Activated CD4-positive, alpha-beta T cell treated with anti-CD3 and anti-CD28 coated beads, Interleukin-2, amount 10 ng/mL, durations not matched to agents 7 days and 5 days (primary cell): Measurements from ENCODE around the gene HAUS3. TPM values are rescaled to one million over a fixed set of nuclear protein-coding genes. Genes with fewer than 3 reads are reported as not detected.
"Not testable (repeated sequence)": the region's sequence is repeated elsewhere in the genome, so short reads cannot be mapped to it uniquely, and the experiment has no call there.

Experiments used
- CTCF ChIA-PET: fragments of 350-600 bp; sonication (Branson Sonifier 250); formaldehyde crosslinking; loops from one replicate; lab custom pipeline; 2021; ENCODE audit warnings: antibody characterized with exemption; lab: Charles Lee
- POLR2A ChIA-PET: fragments of 350-600 bp; sonication (Branson Sonifier 250); formaldehyde crosslinking; loops from one replicate; lab custom pipeline; 2021; ENCODE audit warnings: antibody characterized with exemption; lab: Charles Lee
- DNase-seq: peaks from one replicate; pipeline ENCODE4 v3.0.0-alpha.2; 2020
- H3K27ac Mint-ChIP-seq: one replicate; pipeline ENCODE4 v1.8.0; 2021; ENCODE audit warnings: mild to moderate bottlenecking, moderate library complexity, mixed read lengths
- H3K27me3 Mint-ChIP-seq: one replicate; pipeline ENCODE4 v1.8.0; 2021; ENCODE audit warnings: mixed read lengths
- H3K36me3 Mint-ChIP-seq: one replicate; pipeline ENCODE4 v1.8.0; 2021; ENCODE audit warnings: low read depth, mixed read lengths
- H3K4me1 Mint-ChIP-seq: one replicate; pipeline ENCODE4 v1.8.0; 2021; ENCODE audit warnings: mixed read lengths
- H3K4me3 Mint-ChIP-seq: one replicate; pipeline ENCODE4 v1.8.0; 2021; ENCODE audit warnings: mild to moderate bottlenecking, moderate library complexity, mixed read lengths
- H3K9me3 Mint-ChIP-seq: one replicate; pipeline ENCODE4 v1.8.0; 2021; ENCODE audit warnings: mixed read lengths
- total RNA-seq, 2 experiments: library from RNA; stranded (reverse); gene quantifications; one replicate each; pipeline ENCODE4 v1.2.3, GENCODE V29; 2021

HAUS3 gene
- total RNA-seq, 2 experiments from 2014 or later = 25.3 to 26.4 TPM

- Mint-ChIP-seq H3K27me3 (no peaks in the 10 kb centered on the region), H3K4me3 (peak overlapping the region; percentile 92), H3K27ac (peak overlapping the region; percentile 95), H3K36me3 (peaks cover 35% of the 10 kb centered on the region), H3K4me1 (peaks cover 62% of the 10 kb centered on the region), H3K9me3 (no peaks in the 10 kb centered on the region)
- CTCF ChIA-PET = interaction anchor here (0.6 to 2.0 kb wide), 6 partner anchors 15 to 552 kb away, joined by 3 to 10 read pairs (median 5); partner anchors contain the start of gene SH3BP2
- POLR2A ChIA-PET = interaction anchor here (0.7 to 1.9 kb wide), 3 partner anchors 21 to 262 kb away, joined by 3 to 5 read pairs (median 5); partner anchors contain the start of gene MXD4
- no peak for DNase-seq
These were observed 918 bp downstream of the HAUS3 start for GRCh38 chr4:2241003-2241402.

- POLR2A ChIA-PET = interaction anchor here (0.5 to 1.3 kb wide), 2 partner anchors 25 to 161 kb away, joined by 3 to 5 read pairs; partner anchors contain the start of gene MXD4
- no peaks in the 10 kb centered on the region for H3K9me3 Mint-ChIP-seq
- H3K27me3 Mint-ChIP-seq = no peaks in the 10 kb centered on the region
- CTCF ChIA-PET = interaction anchor here (0.7 to 1.7 kb wide), 6 partner anchors 11 to 612 kb away, joined by 3 to 5 read pairs (median 3); no protein-coding TSS in a partner anchor
- peaks cover 57% of the 10 kb centered on the region for H3K36me3 Mint-ChIP-seq
- no peak overlapping the region for H3K4me3 Mint-ChIP-seq
- peaks cover 56% of the 10 kb centered on the region for H3K4me1 Mint-ChIP-seq
- DNase-seq = no peak
- peak overlapping the region; percentile 9 for H3K27ac Mint-ChIP-seq
These were observed 4.8 kb downstream of the HAUS3 start for GRCh38 chr4:2236944-2237666.

GRCh38 chr4:2231082-2231481 lies 10.8 kb downstream of the HAUS3 start:
- Mint-ChIP-seq H3K4me3 (no peak overlapping the region), H3K27ac (no peak overlapping the region), H3K9me3 (no peaks in the 10 kb centered on the region), H3K27me3 (no peaks in the 10 kb centered on the region), H3K36me3 (peaks cover 31% of the 10 kb centered on the region), H3K4me1 (peaks cover 20% of the 10 kb centered on the region)
- ChIA-PET CTCF (interaction anchor here (0.8 to 1.1 kb wide), 2 partner anchors 11 to 198 kb away, joined by 4 to 5 read pairs; no protein-coding TSS in a partner anchor), POLR2A (no interaction called here)
- no peak for DNase-seq

- H3K4me3 Mint-ChIP-seq = no peak overlapping the region
- no peak for DNase-seq
- H3K27me3 Mint-ChIP-seq = no peaks in the 10 kb centered on the region
- ChIA-PET CTCF (interaction anchor here (1.0 to 3.3 kb wide), 2 partner anchors 10 to 14 kb away, joined by 5 to 10 read pairs; no protein-coding TSS in a partner anchor), POLR2A (no interaction called here)
- H3K36me3 Mint-ChIP-seq = peaks cover 19% of the 10 kb centered on the region
- H3K9me3 Mint-ChIP-seq = no peaks in the 10 kb centered on the region
- H3K27ac Mint-ChIP-seq = no peak overlapping the region
- H3K4me1 Mint-ChIP-seq = peaks cover 4% of the 10 kb centered on the region
These were observed 15.7 kb downstream of the HAUS3 start for GRCh38 chr4:2226261-2226660.

- Mint-ChIP-seq H3K4me3 (no peak overlapping the region), H3K27me3 (no peaks in the 10 kb centered on the region), H3K4me1 (peaks cover 10% of the 10 kb centered on the region), H3K27ac (no peak overlapping the region), H3K9me3 (no peaks in the 10 kb centered on the region), H3K36me3 (peaks cover 11% of the 10 kb centered on the region)
- ChIA-PET POLR2A (no interaction called here), CTCF (interaction anchor here (0.6 to 1.8 kb wide), 4 partner anchors 16 to 219 kb away, joined by 3 to 5 read pairs (median 4); no protein-coding TSS in a partner anchor)
- no peak for DNase-seq
These were observed 19.1 kb downstream of the HAUS3 start for GRCh38 chr4:2222838-2223237.

- POLR2A ChIA-PET, H3K27ac Mint-ChIP-seq, H3K4me3 Mint-ChIP-seq, H3K9me3 Mint-ChIP-seq, H3K27me3 Mint-ChIP-seq, DNase-seq: not testable (repeated sequence)
- peaks cover 10% of the 10 kb centered on the region for H3K4me1 Mint-ChIP-seq
- peaks cover 11% of the 10 kb centered on the region for H3K36me3 Mint-ChIP-seq
- CTCF ChIA-PET = interaction anchor here (1.4 to 1.8 kb wide), 4 partner anchors 17 to 67 kb away, joined by 3 to 7 read pairs (median 4); no protein-coding TSS in a partner anchor
These were observed 20.5 kb downstream of the HAUS3 start for GRCh38 chr4:2221378-2221777.

GRCh38 chr4:2220016-2220630 lies 21.8 kb downstream of the HAUS3 start:
- ChIA-PET CTCF (interaction anchor here (0.6 to 2.4 kb wide), 32 partner anchors 8 to 670 kb away, joined by 3 to 22 read pairs (median 4); partner anchors contain the start of genes CFAP99 and RNF4), POLR2A (no interaction called here)
- Mint-ChIP-seq H3K36me3 (peaks cover 6% of the 10 kb centered on the region), H3K27ac (peak overlapping the region; percentile 10), H3K4me1 (peaks cover 10% of the 10 kb centered on the region), H3K4me3 (no peak overlapping the region), H3K9me3 (no peaks in the 10 kb centered on the region), H3K27me3 (no peaks in the 10 kb centered on the region)
- peak; percentile 87 for DNase-seq

GRCh38 chr4:2219233-2219760 lies 22.6 kb downstream of the HAUS3 start:
- H3K9me3 Mint-ChIP-seq = no peaks in the 10 kb centered on the region
- peaks cover 6% of the 10 kb centered on the region for H3K36me3 Mint-ChIP-seq
- POLR2A ChIA-PET = no interaction called here
- H3K27me3 Mint-ChIP-seq = no peaks in the 10 kb centered on the region
- CTCF ChIA-PET = interaction anchor here (0.6 to 2.4 kb wide), 27 partner anchors 9 to 671 kb away, joined by 3 to 22 read pairs (median 4); partner anchors contain the start of genes CFAP99 and RNF4
- H3K27ac Mint-ChIP-seq = no peak overlapping the region
- H3K4me1 Mint-ChIP-seq = peaks cover 10% of the 10 kb centered on the region
- no peak for DNase-seq
- H3K4me3 Mint-ChIP-seq = no peak overlapping the region

- ChIA-PET POLR2A (no interaction called here), CTCF (interaction anchor here (0.7 to 2.4 kb wide), 2 partner anchors 8 to 224 kb away, joined by 6 to 22 read pairs; no protein-coding TSS in a partner anchor)
- Mint-ChIP-seq H3K4me3 (no peak overlapping the region), H3K27ac (no peak overlapping the region), H3K4me1 (peaks cover 10% of the 10 kb centered on the region), H3K36me3 (peaks cover 6% of the 10 kb centered on the region), H3K27me3 (no peaks in the 10 kb centered on the region), H3K9me3 (no peaks in the 10 kb centered on the region)
- no peak for DNase-seq
These were observed 23.5 kb downstream of the HAUS3 start for GRCh38 chr4:2218436-2218835.

GRCh38 chr4:2217726-2218125 lies 24.2 kb downstream of the HAUS3 start:
- POLR2A ChIA-PET = no interaction called here
- Mint-ChIP-seq H3K4me1 (peaks cover 10% of the 10 kb centered on the region), H3K27me3 (no peaks in the 10 kb centered on the region), H3K4me3 (no peak overlapping the region), H3K36me3 (peaks cover 2% of the 10 kb centered on the region), H3K27ac (no peak overlapping the region), H3K9me3 (no peaks in the 10 kb centered on the region)
- CTCF ChIA-PET = interaction anchor here (0.6 to 0.9 kb wide), 2 partner anchors 9 to 16 kb away, joined by 3 read pairs; no protein-coding TSS in a partner anchor
- no peak for DNase-seq

GRCh38 chr4:2212831-2213230 lies 29.1 kb downstream of the HAUS3 start:
- POLR2A ChIA-PET = no interaction called here
- Mint-ChIP-seq H3K27me3 (no peaks in the 10 kb centered on the region), H3K36me3 (no peaks in the 10 kb centered on the region), H3K4me3 (no peak overlapping the region), H3K9me3 (no peaks in the 10 kb centered on the region), H3K4me1 (peaks cover 4% of the 10 kb centered on the region), H3K27ac (no peak overlapping the region)
- CTCF ChIA-PET = no interaction called here
- DNase-seq = no peak

- DNase-seq, H3K27ac Mint-ChIP-seq, H3K4me3 Mint-ChIP-seq, H3K36me3 Mint-ChIP-seq, H3K9me3 Mint-ChIP-seq, H3K27me3 Mint-ChIP-seq, POLR2A ChIA-PET: not testable (repeated sequence)
- H3K4me1 Mint-ChIP-seq = peaks cover 10% of the 10 kb centered on the region
- CTCF ChIA-PET = interaction anchor here (1.6 kb wide), 1 partner anchor 13 kb away, joined by 6 read pairs; no protein-coding TSS in a partner anchor
These were observed 39.1 kb downstream of the HAUS3 start for GRCh38 chr4:2202789-2203188.
